ENCODE results near the gene SCYGR3. TPM values are rescaled to one million over a fixed set of nuclear protein-coding genes. Genes with fewer than 3 reads are reported as not detected.

Gene SCYGR3
- total and polyA plus RNA-seq, 2 of the 8 experiments (the other 6 are each of a cell fraction or from before 2014, with no cell fraction given) = not detected

DNA sequence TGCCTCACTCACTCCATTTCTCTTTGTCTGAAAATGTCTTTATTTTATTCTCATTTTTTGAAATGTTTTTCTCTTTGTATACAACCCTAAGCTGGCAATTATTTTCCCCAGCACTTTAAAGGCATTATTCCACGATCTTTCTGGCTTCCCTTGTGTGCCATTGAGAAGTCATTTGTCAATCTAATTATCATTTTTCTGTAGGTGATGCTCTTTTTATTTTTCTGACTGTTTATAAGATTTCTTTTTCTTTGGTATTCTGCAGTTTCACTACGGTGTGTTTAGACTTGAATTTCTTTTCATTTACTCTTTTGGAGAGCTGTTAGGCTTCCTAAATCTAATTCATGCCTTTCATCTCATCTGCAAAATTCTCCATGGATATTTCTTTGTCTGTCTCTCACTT is 10.8 kb upstream of the SCYGR3 start (continued):
- TF ChIP-seq, protein P1, sequence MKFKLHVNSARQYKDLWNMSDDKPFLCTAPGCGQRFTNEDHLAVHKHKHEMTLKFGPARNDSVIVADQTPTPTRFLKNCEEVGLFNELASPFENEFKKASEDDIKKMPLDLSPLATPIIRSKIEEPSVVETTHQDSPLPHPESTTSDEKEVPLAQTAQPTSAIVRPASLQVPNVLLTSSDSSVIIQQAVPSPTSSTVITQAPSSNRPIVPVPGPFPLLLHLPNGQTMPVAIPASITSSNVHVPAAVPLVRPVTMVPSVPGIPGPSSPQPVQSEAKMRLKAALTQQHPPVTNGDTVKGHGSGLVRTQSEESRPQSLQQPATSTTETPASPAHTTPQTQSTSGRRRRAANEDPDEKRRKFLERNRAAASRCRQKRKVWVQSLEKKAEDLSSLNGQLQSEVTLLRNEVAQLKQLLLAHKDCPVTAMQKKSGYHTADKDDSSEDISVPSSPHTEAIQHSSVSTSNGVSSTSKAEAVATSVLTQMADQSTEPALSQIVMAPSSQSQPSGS (IDR thresholded peaks at IDR 0.05; ENCODE audit: low read length) = no peak
- no peak for TF ChIP-seq RNF2 (IDR thresholded peaks at IDR 0.05; ENCODE audit: borderline replicate concordance, low read depth, low read length, missing control alignments, poor library complexity, severe bottlenecking)
- no peak for TF ChIP-seq EZH2 (IDR thresholded peaks at IDR 0.05; ENCODE audit: low read depth, low read length, severe bottlenecking)
- no peak for TF ChIP-seq TEAD4 (IDR thresholded peaks at IDR 0.05; ENCODE audit: low read depth, low read length)
- no peak for TF ChIP-seq SIN3A (conservative IDR thresholded peaks at IDR 0.05 in 1 of 2, IDR thresholded peaks at IDR 0.05 in 1 of 2; ENCODE audit: low read depth in 1 of 2, low read length in 2 of 2)
- TF ChIP-seq CEBPB (IDR thresholded peaks at IDR 0.05; ENCODE audit: low read depth, low read length) = no peak
- TF ChIP-seq, protein P2, sequence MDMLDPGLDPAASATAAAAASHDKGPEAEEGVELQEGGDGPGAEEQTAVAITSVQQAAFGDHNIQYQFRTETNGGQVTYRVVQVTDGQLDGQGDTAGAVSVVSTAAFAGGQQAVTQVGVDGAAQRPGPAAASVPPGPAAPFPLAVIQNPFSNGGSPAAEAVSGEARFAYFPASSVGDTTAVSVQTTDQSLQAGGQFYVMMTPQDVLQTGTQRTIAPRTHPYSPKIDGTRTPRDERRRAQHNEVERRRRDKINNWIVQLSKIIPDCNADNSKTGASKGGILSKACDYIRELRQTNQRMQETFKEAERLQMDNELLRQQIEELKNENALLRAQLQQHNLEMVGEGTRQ (IDR thresholded peaks at IDR 0.05; ENCODE audit: low read length) = no peak
